ENCODE data around the gene ZNF76. TPM values are rescaled to one million over a fixed set of nuclear protein-coding genes. Genes with fewer than 3 reads are reported as not detected.
A peak's percentile ranks its signal among the peaks of the same experiment; 100 is the strongest.

The ZNF76 gene
- total and polyA plus RNA-seq, 2 of the 8 experiments (the other 6 are each of a cell fraction or from before 2014, with no cell fraction given) = 17.9 to 23.9 TPM

DNA sequence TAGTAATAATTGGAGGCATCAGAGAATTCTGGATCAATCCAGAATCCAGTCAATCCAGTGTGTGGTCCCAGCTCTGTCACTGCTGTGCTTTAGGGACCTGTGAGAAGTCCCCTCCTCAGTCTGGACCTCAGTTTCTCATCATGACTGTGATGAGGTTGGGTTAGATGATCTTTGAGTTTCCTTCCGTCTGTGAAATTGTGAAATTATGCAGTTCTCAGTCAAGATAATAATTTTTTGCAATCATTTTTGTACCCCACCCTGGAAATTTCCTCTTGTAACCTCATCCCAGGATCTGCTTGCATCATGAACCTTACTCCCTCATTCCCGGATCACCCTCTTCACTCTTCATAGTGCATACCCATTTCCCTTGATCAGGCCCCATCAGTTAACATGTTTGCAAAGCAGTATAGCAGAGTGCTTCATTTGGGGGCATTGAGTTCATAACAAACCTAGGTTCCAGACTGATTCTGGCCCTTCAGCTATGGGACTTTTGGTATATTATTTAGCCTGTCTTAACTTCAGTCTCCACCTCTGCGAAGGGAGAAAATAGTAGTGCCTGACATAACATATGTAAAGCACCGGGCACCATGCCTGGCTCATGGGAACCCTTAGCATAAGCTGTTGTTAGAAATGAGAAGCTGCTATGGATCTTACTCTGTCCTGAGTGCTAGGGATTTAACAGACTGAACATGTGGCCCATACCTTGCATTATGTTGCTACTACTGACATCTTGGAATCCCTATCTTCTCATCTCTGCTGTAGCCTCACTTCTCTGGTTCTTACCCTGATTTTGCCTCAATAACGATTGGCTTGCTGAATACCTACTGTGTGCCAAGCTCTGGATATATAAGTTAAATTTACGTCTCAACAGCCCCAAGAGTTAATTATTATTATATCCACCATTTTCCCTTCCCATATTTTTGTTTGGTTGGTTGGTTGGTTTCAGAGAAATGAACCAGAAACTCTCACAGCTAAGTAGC is 1.3 kb downstream of the ZNF76 start:
- Histone ChIP-seq H3K4me3 (ENCODE audit: extremely low read depth in 1 of 4, insufficient read depth in 2 of 4, low read depth in 3 of 4, low read length in 4 of 4) (peak overlapping the region; percentile 50 to 78 (median 64)), H2AFZ (ENCODE audit: low read length) (no peak overlapping the region), H3K23ac (ENCODE audit: insufficient read length) (no peak overlapping the region), H2BK120ac (replicated peaks; ENCODE audit: low read depth, low read length) (no peak overlapping the region), H4K8ac (ENCODE audit: extremely low read depth, insufficient read depth, low read length) (no peak overlapping the region), H3K36me3 (ENCODE audit: control insufficient read depth in 2 of 4, insufficient read depth in 4 of 4, low read length in 3 of 4) (no peaks in the 10 kb centered on the region), H3K23me2 (ENCODE audit: low read depth, low read length) (peaks cover 8% of the 10 kb centered on the region), H3K18ac (ENCODE audit: extremely low read depth, low read length) (peak overlapping the region; percentile 99; the same call in 1 of the 2 replicates), H3K9ac (replicated peaks in 1 of 4; ENCODE audit: extremely low read depth in 1 of 4, low read depth in 3 of 4, low read length in 3 of 4) (peak overlapping the region in 3 of 4 experiments; percentile 80 to 93 (median 89); a peak in 4 of 7 replicates), H3K79me2 (ENCODE audit: control insufficient read depth in 1 of 2, insufficient read depth in 2 of 2, low read length in 2 of 2) (peaks cover 0 to 4% of the 10 kb centered on the region in 2 experiments; a peak in 1 of 4 replicates), H4K5ac (ENCODE audit: insufficient read length, low read depth, low read length) (no peak overlapping the region), H4K91ac (replicated peaks; ENCODE audit: insufficient read length, low read length) (no peak overlapping the region), H2BK15ac (ENCODE audit: low read length) (no peak overlapping the region), H3K14ac (ENCODE audit: insufficient read length) (no peak overlapping the region), H3K79me1 (ENCODE audit: low read depth, low read length) (no peaks in the 10 kb centered on the region), H3K4me2 (ENCODE audit: insufficient read depth in 1 of 2, low read depth in 2 of 2, low read length in 2 of 2) (peak overlapping the region; percentile 93 to 99), H3K27ac (ENCODE audit: low read depth, low read length) (peak overlapping the region; percentile 92; the same call in 1 of the 2 replicates), H3K4ac (replicated peaks; ENCODE audit: insufficient read length, low read depth, low read length) (no peak overlapping the region), H3K9me3 (ENCODE audit: insufficient read depth in 2 of 2, low read depth in 1 of 2, low read length in 1 of 2) (no peaks in the 10 kb centered on the region), H3K27me3 (replicated peaks in 1 of 4; ENCODE audit: control insufficient read depth in 3 of 4, extremely low read depth in 1 of 4, insufficient read depth in 3 of 4, low read length in 3 of 4) (no peaks in the 10 kb centered on the region), H2BK12ac (ENCODE audit: low read depth, low read length) (peak overlapping the region; percentile 95; the same call in 1 of the 2 replicates), H4K20me1 (replicated peaks in 1 of 2; ENCODE audit: control insufficient read depth in 1 of 2, insufficient read depth in 2 of 2, low read length in 2 of 2) (no peaks in the 10 kb centered on the region), H2BK20ac (ENCODE audit: low read length) (no peak overlapping the region), H3K4me1 (replicated peaks in 1 of 4; ENCODE audit: control insufficient read depth in 3 of 4, insufficient read depth in 4 of 4, low read length in 3 of 4) (peaks cover 0 to 10% (median 0%) of the 10 kb centered on the region in 4 experiments; a peak in 3 of 7 replicates), H3K56ac (replicated peaks; ENCODE audit: insufficient read length, low read depth, low read length) (no peak overlapping the region), H2BK5ac (ENCODE audit: low read depth, low read length) (peak overlapping the region; percentile 97), H2AK5ac (ENCODE audit: low read depth, low read length) (no peak overlapping the region)
- POLR2A ChIA-PET (ENCODE audit: partially characterized antibody) = interaction anchor here (0.7 to 2.1 kb wide), 3 partner anchors 9 to 17 kb away, joined by 3 to 6 read pairs (median 3); no protein-coding TSS in a partner anchor
- CTCF ChIA-PET (ENCODE audit: partially characterized antibody) = interaction anchor here (0.8 kb wide), 1 partner anchor 66 kb away, joined by 3 read pairs; no protein-coding TSS in a partner anchor
- WGBS, 2 experiments (ENCODE audit: extremely low coverage in 1 of 2, insufficient coverage in 1 of 2, insufficient read length in 1 of 2, insufficient replicate concordance in 2 of 2, low coverage in 1 of 2, low lambda C conversion rate in 2 of 2, missing lambda C conversion rate in 1 of 2) = 92% methylated on average over 6 of the region's 6 CpGs; no CpG with 5 or more reads in 1 of the 2 experiments
- no peak for FAIRE-seq
- DNase-seq (ENCODE audit: low read depth in 1 of 2, low spot score in 2 of 2) = no peak
- TF ChIP-seq RNF2 (IDR thresholded peaks at IDR 0.05; ENCODE audit: borderline replicate concordance, low read depth, low read length, missing control alignments, poor library complexity, severe bottlenecking) = no peak
- no peak for TF ChIP-seq SP4 (IDR thresholded peaks at IDR 0.05; ENCODE audit: low read length)
- no peak for TF ChIP-seq SIRT6 (IDR thresholded peaks at IDR 0.05; ENCODE audit: low read length)
- TF ChIP-seq BCL11A (IDR thresholded peaks at IDR 0.05; ENCODE audit: low read depth in 2 of 2, low read length in 2 of 2) = no peak
- no peak for TF ChIP-seq CEBPB (IDR thresholded peaks at IDR 0.05; ENCODE audit: low read depth, low read length)
- TF ChIP-seq EGR1 (IDR thresholded peaks at IDR 0.05; ENCODE audit: borderline replicate concordance, low read depth, low read length) = no peak
- TF ChIP-seq JUND (IDR thresholded peaks at IDR 0.05; ENCODE audit: low read length) = no peak
- no peak for TF ChIP-seq CBX8 (IDR thresholded peaks at IDR 0.05; ENCODE audit: borderline replicate concordance, low read depth, low read length)
- no peak for TF ChIP-seq KDM5A (IDR thresholded peaks at IDR 0.05; ENCODE audit: low read length)
- TF ChIP-seq POLR2AphosphoS5 (IDR thresholded peaks at IDR 0.05; ENCODE audit: low read depth, low read length) = no peak
- TF ChIP-seq KDM1A (IDR thresholded peaks at IDR 0.05; ENCODE audit: borderline replicate concordance, low read length) = no peak
